NCI-H748 (cell line): ENCODE data around the gene ARF4.

Experiments used
- DNase-seq: peaks from one replicate; lab custom pipeline; 2025; ENCODE audit not compliant: unreplicated experiment; lab: John Stamatoyannopoulos, UW

The ARF4 gene

DNA sequence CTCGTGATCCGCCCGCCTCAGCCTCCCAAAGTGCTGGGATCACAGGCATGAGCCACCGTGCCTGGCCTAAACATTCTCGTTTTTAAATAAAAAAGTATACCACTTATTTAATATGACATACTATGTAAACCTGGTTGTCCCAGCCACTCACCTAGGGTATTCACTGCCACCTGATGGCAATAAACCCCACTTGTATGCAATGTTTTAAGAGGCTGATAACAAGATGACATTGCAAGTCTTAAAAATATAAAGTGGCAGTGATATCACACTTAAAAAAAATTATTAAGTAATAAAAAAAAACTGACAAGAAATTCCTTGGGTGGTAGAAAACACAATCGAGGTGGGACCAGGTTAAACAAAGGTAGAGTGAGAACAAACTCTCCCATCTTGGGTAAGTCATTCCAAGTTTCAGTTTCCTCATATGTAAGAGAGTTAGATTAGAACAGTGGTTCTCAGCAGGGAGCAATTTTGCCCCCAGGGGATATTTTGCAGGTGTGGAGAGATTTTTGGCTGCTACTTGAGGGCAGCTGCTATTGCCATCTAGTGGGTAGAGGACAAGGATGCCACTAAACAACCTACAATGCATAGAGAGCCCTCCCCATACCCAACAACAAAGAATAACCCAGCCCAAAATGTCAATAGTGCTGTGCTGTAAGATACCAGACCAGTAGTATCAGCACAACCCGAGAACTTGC is 14.5 kb downstream of the ARF4 start:
- DNase-seq = peak; percentile 2

DNA sequence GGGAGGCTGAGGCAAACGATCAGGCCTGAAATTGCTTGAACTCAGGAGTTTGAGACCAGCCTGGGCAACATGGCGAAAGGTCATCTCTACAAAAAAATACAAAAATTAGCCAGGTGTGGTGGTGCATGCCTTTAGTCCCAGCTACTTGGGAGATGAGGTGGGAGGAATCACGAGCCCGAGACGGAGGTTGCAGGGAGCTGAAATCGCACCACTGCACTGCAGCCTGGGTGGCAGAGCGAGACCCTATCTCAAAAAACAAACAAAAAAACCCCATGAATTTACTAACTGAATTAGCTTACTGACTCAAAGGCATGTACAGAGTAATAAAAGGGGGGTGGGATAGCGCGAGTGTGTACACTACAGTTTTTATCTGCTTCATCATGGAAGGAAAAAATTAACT is 19.3 kb downstream of the ARF4 start:
- no peak for DNase-seq

DNA sequence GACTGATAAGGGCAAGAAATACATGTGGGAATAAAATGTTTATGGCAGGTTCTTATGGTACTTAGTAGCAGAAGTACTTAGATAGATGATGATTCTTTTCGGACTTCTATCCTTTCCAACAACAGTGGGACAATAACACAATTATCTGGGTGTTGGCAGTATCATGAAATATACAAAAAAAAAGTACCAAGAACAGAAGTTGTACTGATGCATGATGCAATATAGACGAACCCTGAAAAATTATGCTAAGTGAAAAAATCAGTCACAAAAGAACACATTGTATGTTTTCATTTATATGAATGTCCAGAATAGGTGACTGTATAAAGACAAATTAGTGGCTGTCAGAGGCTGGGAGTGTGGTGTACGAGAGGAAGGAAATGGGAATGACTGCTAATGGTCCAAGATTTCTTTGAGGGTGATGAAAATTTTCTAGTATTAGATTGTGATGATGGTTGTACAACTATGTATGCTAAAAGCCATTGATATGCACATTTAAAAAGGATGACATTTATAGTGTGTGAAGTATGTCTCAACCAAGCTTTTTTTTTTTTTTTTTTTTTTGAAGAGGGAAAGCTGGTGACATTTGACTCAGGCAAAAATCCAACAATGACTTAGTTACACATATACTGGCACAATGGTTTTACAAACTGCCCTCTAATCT is 21.0 kb downstream of the ARF4 start:
- DNase-seq = no peak

DNA sequence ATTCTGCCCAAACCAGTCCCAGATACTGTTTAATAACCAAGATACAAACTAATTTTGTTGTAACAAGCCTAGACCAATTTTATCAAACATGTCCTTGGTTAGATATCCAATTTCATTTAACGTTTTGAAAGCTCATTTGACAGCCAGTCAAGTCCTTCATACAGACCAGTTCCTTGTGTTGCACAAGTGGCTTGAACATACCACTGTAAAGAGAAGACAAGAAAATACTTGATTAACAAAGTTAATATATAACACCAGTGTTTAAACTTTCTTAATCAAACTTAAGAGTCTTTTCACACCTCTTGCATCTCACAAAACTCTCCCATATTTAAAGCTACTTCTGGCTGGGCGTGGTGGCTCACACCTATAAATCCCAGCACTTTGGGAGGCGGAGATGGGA is 25.0 kb downstream of the ARF4 start:
- DNase-seq = no peak

DNA sequence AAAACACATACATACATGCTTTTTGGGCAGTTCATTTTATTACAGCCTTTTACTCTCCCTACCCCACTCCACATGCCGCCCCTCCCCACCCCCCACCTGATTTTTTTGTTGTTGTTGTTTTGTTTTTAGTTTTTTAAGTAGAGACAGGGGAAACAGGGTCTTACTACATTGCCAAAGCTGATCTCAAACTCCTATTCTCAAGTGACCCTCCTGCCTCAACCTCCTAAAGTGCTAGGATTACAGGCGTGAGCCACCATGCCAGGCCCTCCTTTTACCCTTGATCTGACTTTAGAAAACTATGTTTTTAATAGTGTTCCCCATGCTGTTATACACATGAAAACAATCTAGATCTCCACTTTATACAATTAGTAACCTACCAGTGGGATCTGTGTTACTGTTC is 26.3 kb downstream of the ARF4 start:
- no peak for DNase-seq

DNA sequence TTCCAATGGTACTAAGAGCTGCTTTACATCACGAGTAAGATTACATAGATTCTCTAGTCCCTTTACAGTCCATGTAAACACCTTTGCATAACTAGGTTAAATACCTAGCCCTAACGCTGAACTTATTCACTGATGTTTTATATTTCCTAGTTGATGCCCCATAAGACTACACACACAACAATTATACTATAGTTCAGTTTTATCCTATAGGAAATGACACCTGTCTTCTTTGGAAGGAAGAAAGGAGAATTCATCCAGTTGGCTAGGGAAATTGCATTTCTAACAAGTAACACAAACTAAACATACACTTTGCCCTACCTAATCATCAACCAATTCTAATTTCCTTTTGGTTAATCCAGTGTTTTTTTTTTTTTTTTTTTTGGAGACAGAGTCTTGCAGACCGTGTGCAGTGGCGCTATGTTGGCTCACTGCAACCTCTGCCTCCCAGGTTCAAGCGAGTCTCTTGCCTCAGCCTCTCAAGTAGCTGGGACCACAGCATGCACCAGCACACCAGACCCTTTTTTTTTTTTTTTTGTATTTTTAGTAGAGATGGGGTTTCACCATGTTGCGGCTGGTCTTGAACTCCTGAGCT is 27.2 kb downstream of the ARF4 start:
- no peak for DNase-seq

DNA sequence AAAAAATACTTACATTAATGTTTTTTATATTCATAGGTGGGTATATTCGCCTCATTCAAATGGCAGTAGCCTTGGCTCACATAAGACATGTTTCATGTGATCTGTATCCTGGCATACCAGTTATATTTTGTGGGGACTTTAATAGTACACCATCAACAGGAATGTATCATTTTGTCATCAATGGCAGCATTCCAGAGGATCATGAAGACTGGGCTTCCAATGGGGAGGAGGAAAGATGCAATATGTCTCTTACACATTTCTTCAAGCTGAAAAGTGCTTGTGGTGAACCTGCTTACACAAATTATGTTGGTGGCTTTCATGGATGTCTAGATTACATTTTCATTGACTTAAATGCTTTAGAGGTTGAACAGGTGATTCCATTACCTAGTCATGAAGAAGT is 37.6 kb downstream of the ARF4 start:
- no peak for DNase-seq

DNA sequence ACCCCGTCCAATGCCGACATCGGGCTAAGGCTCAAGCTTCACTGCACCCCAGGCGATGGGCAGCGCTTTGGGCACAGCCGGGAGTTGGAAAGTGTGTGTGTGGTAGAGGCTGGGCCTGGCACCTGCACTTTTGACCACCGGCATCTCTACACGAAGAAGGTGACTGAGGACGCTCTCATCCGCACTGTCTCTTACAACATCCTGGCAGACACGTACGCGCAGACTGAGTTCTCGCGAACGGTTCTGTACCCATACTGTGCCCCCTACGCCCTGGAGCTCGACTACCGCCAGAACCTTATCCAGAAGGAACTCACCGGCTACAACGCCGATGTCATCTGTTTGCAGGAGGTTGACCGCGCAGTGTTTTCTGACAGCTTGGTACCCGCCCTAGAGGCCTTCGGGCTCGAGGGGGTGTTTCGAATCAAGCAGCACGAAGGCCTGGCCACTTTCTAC is 40.0 kb downstream of the ARF4 start:
- peak; percentile 14 for DNase-seq

DNA sequence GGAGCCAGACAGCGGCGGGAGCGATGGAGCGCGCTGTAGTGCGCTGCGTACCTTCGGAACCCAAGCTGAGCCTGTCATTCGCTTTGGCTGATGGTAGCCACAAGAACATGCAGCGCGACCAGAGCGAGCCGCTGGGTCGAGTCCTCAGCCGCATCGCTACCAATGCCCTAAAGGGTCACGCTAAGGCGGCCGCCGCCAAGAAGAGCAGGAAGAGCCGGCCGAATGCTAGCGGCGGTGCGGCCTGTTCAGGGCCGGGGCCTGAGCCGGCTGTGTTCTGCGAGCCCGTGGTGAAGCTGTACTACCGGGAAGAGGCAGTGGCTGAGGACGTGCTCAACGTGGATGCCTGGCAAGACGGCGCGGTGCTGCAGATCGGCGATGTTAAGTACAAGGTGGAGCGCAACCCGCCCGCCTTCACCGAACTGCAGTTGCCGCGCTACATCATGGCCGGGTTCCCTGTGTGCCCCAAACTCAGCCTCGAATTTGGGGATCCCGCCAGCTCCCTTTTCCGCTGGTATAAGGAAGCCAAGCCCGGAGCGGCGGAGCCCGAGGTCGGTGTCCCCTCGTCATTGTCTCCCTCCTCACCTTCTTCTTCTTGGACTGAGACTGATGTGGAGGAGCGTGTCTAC is 40.6 kb downstream of the ARF4 start:
- DNase-seq = peak; percentile 45

DNA sequence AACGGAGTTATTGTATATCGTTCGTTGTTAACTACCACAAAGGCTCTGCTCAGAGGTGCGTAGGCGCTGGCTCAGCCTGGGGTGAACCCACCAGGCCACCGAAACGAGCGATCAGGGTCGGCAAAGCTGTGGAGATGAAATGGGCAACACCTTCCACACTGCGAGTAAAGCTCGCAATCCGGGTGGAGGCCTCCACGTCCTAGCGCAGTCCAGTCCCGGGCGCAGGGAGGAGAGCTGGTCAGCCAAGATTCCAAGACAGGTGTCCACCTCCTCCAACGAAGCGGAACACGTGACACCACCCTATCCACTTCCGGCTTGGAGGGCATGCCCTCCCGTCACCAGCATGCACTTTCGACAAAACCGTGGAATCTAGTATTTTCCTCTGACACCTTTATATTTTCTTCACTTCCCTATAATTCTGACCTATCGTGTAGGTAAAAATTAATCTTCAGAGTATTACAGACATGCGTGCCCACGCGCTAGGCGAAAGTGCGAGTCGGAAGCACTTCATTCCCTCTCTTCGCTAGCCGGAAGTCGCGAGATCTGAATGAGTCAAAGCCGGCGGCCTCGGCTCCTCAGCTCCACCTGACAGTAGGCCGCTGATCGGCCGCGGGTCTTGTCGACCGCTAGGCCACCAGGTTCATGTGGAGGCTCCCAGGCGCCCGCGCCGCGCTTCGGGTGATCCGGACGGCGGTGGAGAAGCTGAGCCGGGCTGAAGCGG is 41.2 kb downstream of the ARF4 start, which contains the start of gene PDE12:
Gene PDE12, plus strand, starts transcription at position 537 of the 721 bp plus-strand sequence. Its CDS starts 106 bp downstream, at position 643.
- DNase-seq = peak; percentile 88

DNA sequence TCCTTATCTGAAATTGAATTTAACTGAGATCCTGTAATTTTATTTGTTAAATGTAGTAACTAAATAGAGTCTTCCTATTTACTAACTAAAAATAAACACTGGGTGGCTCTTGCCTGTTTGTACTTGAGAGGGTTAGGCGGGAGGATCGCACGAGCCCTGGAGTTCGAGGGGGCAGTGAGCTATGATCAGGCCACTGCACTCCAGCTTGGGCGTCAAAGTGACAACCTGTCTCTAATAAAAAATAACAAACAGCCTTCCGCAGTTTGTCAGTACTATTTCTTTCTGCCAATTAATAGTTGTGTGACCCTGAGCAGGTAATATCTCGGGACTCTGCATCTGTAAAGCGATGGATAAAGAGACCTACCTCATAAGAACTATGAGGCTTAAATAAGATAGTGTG is 41.8 kb downstream of the ARF4 start:
- DNase-seq = peak; percentile 25

DNA sequence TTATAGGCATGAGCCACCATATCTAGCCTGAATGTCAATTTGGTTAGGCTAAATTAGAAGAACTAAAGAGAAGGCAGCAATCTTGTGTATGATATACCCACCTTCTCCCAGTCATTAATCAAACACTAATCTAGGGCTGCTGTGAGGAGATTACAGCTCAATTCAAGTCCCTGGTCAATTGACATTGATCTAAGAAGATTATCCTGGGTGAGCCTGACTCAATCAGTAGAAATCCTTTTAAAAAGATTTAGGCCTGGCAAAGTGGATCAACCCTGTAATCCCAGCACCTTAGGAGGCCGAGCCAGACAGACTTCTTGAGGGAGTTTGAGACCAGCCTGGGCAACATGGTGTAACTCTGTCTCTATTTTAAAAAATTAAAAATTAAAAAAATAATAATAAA is 50.5 kb downstream of the ARF4 start:
- DNase-seq = no peak

DNA sequence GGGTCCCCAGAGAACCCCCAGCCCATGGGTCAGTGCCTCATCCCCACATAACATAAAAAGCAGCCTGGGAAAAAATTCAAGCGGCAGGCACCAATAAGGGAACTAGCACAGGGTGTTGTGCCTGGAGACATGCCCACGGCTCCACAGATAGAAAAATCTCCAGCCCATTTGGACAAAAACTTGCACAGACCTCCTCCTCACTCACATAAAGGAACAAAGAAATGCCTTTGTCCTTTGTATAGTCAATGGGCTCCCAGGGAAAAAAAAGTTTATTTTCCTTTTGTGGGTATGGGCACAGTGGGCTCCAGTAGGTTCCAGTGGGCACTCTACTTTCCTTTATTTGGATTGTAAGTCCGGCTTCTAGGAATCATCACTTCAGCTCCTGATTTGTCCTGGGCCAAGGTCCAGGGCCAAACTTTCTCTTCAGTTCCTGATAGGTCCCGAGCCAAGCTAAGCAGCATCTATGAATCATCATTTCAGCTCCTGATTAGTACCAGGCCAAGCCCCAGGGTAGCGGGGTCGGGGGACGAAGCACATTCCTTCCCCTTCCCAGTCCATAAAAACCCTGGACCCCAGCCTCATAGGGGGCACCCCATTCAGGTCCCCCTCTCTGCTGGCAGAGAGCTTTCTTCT is 51.4 kb downstream of the ARF4 start:
- no peak for DNase-seq

DNA sequence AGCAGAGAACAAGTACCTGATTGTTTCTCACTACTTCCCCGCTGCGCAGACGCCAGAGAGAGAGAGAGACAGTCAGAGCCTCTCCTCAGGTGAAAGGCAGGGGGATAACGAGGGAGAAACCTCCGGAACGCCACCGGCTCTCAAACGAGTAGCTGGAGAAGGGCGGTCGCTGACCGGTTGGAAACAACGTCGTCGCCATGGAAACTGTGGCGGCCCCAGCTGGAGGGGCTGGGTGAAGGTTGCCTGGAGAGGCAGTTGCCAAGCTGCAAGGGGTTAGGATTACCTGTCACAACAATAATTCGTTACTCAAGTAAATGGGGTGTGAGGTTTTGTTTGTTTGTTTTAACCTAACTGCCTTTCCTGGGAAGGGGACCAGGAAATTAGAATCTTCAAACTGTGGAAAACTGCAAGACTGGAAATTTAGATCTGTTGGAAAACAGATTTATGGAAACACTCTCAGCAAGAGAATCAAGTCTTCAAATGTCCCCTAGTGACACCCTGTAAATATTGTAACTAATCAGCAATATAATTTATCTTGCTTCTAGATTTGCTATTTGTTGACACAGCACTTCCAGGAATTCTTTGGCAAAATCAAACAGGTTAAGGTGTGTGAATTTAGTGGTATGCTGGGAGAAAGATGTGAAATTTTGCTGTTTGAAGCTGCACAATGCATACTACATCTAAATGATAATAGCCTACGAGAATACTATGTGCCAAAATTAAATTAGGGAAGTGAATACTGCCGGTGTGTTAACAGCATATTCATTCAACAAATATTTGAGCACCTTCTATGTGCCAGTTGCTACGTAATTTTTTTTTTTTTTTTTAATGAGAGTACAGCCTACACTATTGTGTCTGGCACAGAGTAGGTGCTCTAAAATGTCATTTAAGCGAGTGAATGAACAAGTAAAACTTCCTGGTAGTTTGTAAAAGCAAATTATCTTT is 52.7 kb downstream of the ARF4 start, which contains the start of gene DNAH12:
Gene DNAH12, minus strand, starts transcription at position 164 of the 945 bp plus-strand sequence. CDS start 1,474 bp downstream, outside the sequence.
- DNase-seq = peak; percentile 97

DNA sequence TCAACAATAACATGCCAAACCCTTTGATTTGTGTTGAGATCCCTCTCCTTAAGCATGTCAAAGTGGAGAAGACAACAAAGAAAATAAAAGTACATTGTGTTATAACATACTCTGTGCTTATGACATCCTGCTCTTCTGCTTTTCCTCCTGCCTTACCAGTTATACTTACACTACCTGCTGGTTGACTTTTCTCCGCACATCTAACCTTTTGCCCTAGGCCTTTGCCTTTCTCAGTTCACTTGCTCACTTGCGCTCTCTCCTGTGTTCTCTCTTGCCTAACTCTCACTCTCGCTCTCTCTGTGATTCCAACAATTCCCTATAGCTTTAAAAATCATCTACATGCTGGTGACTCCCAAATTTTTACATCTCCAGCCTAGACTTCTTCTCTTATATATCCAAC is 58.7 kb downstream of the ARF4 start:
- no peak for DNase-seq

DNA sequence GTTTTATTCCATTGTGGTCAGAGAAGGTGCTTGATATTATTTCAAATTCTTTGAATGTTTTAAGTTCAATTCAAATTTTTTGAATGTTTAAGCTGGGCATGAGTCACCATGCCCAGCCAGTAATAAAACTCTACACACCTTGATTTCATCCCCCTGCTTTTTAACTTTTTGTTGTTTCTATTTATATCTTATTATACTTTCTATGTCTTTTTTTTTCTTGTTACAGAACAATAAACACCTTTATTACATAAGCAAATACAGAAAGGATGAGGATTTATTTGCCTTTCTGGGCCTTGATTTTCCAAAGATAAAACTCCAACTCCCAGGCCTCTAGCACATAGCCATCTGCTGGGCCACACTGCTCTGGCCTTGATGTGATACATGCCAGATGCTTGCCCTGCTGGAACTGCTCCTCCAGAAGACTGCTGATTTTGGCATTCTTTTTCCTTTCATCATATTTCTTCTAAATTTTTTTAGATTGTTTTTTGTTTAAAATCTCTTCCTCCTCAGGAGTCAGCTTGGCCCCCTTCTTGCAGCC is 67.0 kb downstream of the ARF4 start:
- DNase-seq = no peak
